OCI-LY7 (cell line): ENCODE results near the gene CAPN9. TPM values are rescaled to one million over a fixed set of nuclear protein-coding genes. Genes with fewer than 3 reads are reported as not detected.

Experiments used
- BruUV-seq: library from RNA; stranded (reverse); fragments of 400-500 nt; replicated peaks from 2 replicates; lab custom pipeline; 2021; lab: Mats Ljungman, UMichigan
- CTCF ChIA-PET: fragments of 300-600 bp; sonication (Branson Sonifier 250); formaldehyde crosslinking; loops from one replicate; lab custom pipeline; 2022; ENCODE audit warnings: antibody characterized with exemption; ENCODE audit not compliant: unreplicated experiment; lab: Charles Lee
- POLR2A ChIA-PET: fragments of 300-600 bp; sonication (Branson Sonifier 250); formaldehyde crosslinking; loops from one replicate; lab custom pipeline; 2022; ENCODE audit warnings: antibody characterized with exemption; lab: Charles Lee
- DNase-seq: peaks from one replicate; pipeline ENCODE4 v3.0.0-alpha.2; 2015; ENCODE audit warnings: low spot score
- H2AFZ ChIP-seq: fragments of 200-600 bp; sonication (generic), shearing (Covaris generic); 2 replicates; pipeline ENCODE4 v1.6.1; 2014; ENCODE audit warnings: mild to moderate bottlenecking, antibody characterized with exemption, low read length, moderate library complexity
- H3K27ac ChIP-seq: fragments of 200-600 bp; sonication (generic); 2 replicates; pipeline ENCODE4 v1.5.1; 2014; ENCODE audit warnings: mixed run types, low read depth, mild to moderate bottlenecking, moderate library complexity, low read length, inconsistent platforms; ENCODE audit not compliant: poor library complexity, severe bottlenecking
- H3K36me3 ChIP-seq: fragments of 200-600 bp; sonication (generic); 2 replicates; pipeline ENCODE4 v1.6.1; 2014; ENCODE audit warnings: mild to moderate bottlenecking, antibody characterized with exemption, low read length, moderate library complexity, mixed read lengths; ENCODE audit not compliant: insufficient read depth
- H3K4me1 ChIP-seq: fragments of 200-600 bp; sonication (generic); 2 replicates; pipeline ENCODE4 v1.5.1; 2014; ENCODE audit warnings: mild to moderate bottlenecking, low read length; ENCODE audit not compliant: insufficient read depth, poor library complexity, severe bottlenecking
- H3K4me2 ChIP-seq: fragments of 200-600 bp; sonication (generic); 2 replicates; pipeline ENCODE4 v1.6.1; 2014; ENCODE audit warnings: mild to moderate bottlenecking, low read length
- H3K4me3 ChIP-seq: fragments of 200-600 bp; sonication (generic); 2 replicates; pipeline ENCODE4 v1.5.1; 2014; ENCODE audit warnings: mild to moderate bottlenecking, low read depth, low read length; ENCODE audit not compliant: poor library complexity, severe bottlenecking
- H3K79me2 ChIP-seq: fragments of 200-600 bp; sonication (generic); 2 replicates; pipeline ENCODE4 v1.6.1; 2016; ENCODE audit warnings: low read depth, mild to moderate bottlenecking, low read length, moderate library complexity, mixed read lengths; ENCODE audit not compliant: insufficient read depth
- H3K9me2 ChIP-seq: fragments of 200-600 bp; sonication (generic); 2 replicates; pipeline ENCODE4 v1.6.1; 2016; ENCODE audit warnings: mild to moderate bottlenecking, low read length, mixed read lengths; ENCODE audit not compliant: insufficient read depth
- H3K9me3 ChIP-seq: fragments of 200-600 bp; sonication (generic); 2 replicates; pipeline ENCODE4 v1.6.1; 2014; ENCODE audit warnings: mild to moderate bottlenecking, mixed run types, low read length, mixed read lengths
- H4K20me1 ChIP-seq: fragments of 200-600 bp; sonication (generic); 2 replicates; pipeline ENCODE4 v1.6.1; 2014; ENCODE audit warnings: mild to moderate bottlenecking, antibody characterized with exemption, low read length, moderate library complexity, mixed read lengths; ENCODE audit not compliant: insufficient read depth
- EZH2phosphoT487 ChIP-seq: fragments of 200-600 bp; sonication (generic); IDR thresholded peaks from 2 replicates; pipeline ENCODE4 v1.6.1; 2018; ENCODE audit warnings: low read depth, borderline replicate concordance, mild to moderate bottlenecking, mixed run types, antibody characterized with exemption, low read length, moderate library complexity, mixed read lengths
- intact Hi-C: fragments of 100-400 bp; cut with micrococcal nuclease; formaldehyde crosslinking; loops from one replicate; pipeline ENCODE4 v1.10.0; 2022; ENCODE audit not compliant: unreplicated experiment
- total RNA-seq, 2 experiments: library from RNA; depleted of rRNA in 1 of 2; stranded (reverse); fragments of >200 nt in 1 of 2; shearing (Covaris generic) in 1 of 2; gene quantifications; 2 replicates each; pipeline ENCODE4 v1.2.3, GENCODE V29; 2014 to 2022
- TF ChIP-seq, protein P1 (sequence below): fragments of 200-600 bp; sonication (generic); conservative IDR thresholded peaks from 2 replicates; pipeline ENCODE4 v1.5.1; 2014; ENCODE audit warnings: mild to moderate bottlenecking, antibody characterized with exemption, low read length, moderate library complexity, mixed read lengths

The CAPN9 gene
- total RNA-seq, 2 experiments from 2014 or later = not detected

DNA sequence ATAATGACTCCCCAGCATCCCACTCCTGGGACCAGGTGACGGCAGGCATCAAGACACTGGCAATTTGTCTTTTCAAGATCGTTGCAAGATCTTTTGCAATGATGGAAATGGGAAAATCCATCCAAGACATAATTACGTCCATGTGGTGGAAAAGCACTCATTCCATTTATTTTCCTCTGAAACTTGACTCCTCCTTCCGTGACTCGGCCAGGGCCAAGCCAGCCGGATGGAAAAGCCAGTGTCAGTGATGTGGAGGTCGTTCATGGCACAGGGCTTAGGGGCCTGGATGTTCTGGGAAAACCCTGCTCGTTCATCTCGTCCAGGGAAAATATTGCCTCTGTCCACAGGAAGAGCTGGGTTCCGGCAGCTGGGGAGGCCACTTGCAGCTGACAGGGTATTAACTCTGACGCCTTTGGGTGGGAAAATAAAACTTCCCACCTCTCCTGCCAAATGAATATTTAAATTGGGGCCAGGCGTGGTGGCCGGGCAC lies 74.9 kb downstream of the CAPN9 start:
- POLR2A ChIA-PET = no interaction called here
- intact Hi-C loops = no loop called here
- TF ChIP-seq EZH2phosphoT487 = no peak
- TF ChIP-seq, protein P1, sequence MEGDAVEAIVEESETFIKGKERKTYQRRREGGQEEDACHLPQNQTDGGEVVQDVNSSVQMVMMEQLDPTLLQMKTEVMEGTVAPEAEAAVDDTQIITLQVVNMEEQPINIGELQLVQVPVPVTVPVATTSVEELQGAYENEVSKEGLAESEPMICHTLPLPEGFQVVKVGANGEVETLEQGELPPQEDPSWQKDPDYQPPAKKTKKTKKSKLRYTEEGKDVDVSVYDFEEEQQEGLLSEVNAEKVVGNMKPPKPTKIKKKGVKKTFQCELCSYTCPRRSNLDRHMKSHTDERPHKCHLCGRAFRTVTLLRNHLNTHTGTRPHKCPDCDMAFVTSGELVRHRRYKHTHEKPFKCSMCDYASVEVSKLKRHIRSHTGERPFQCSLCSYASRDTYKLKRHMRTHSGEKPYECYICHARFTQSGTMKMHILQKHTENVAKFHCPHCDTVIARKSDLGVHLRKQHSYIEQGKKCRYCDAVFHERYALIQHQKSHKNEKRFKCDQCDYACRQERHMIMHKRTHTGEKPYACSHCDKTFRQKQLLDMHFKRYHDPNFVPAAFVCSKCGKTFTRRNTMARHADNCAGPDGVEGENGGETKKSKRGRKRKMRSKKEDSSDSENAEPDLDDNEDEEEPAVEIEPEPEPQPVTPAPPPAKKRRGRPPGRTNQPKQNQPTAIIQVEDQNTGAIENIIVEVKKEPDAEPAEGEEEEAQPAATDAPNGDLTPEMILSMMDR = no peak

DNA sequence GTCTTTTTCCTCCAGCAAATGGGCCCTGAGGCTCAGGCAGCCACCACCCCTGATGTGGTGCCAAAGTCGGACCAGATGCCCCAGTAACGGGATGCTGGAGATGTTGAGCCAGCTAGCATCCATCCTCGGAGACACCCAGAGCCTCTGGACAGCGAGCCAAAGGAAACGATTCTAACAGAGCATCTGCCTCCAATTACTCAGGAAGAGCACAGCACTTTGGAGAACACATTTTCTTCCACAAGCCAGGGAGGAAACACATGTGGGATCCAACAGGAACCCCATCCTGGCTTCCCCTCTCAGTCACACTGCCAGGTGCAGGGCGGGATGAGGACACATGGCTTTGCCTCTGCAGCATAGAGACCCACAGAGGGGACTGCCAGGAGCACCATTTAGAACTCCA lies 76.2 kb downstream of the CAPN9 start:
- CTCF ChIA-PET = no interaction called here
- no peaks in the 10 kb centered on the region for H3K79me2 ChIP-seq
- intact Hi-C loops = no loop called here
- H2AFZ ChIP-seq = no peak overlapping the region
- no peaks in the 10 kb centered on the region for H3K36me3 ChIP-seq
- H3K9me2 ChIP-seq = no peaks in the 10 kb centered on the region
- POLR2A ChIA-PET = no interaction called here
- no peak for DNase-seq
- H4K20me1 ChIP-seq = no peaks in the 10 kb centered on the region
- no peak overlapping the region for H3K27ac ChIP-seq
- TF ChIP-seq, protein P1 = no peak
- no peak for TF ChIP-seq EZH2phosphoT487
- no TSS peak for BruUV-seq
- H3K4me2 ChIP-seq = no peak overlapping the region
- H3K4me3 ChIP-seq = no peak overlapping the region
- no peaks in the 10 kb centered on the region for H3K4me1 ChIP-seq
- H3K9me3 ChIP-seq = no peaks in the 10 kb centered on the region

More for the DNA sequence above, 74.9 kb downstream of the CAPN9 start:
- Histone ChIP-seq H4K20me1 (no peaks in the 10 kb centered on the region), H3K4me1 (no peaks in the 10 kb centered on the region), H3K9me3 (no peaks in the 10 kb centered on the region), H2AFZ (no peak overlapping the region), H3K27ac (no peak overlapping the region), H3K4me2 (no peak overlapping the region), H3K4me3 (no peak overlapping the region), H3K9me2 (no peaks in the 10 kb centered on the region), H3K79me2 (no peaks in the 10 kb centered on the region), H3K36me3 (no peaks in the 10 kb centered on the region)
- no TSS peak for BruUV-seq
- CTCF ChIA-PET = no interaction called here
- no peak for DNase-seq

GRCh38 chr1:230823931-230824381 lies 76.8 kb downstream of the CAPN9 start:
- Histone ChIP-seq H3K27ac (no peak overlapping the region), H3K4me1 (no peaks in the 10 kb centered on the region), H3K79me2 (no peaks in the 10 kb centered on the region), H3K4me3 (no peak overlapping the region), H3K36me3 (no peaks in the 10 kb centered on the region), H3K9me3 (no peaks in the 10 kb centered on the region), H2AFZ (no peak overlapping the region), H3K9me2 (no peaks in the 10 kb centered on the region), H4K20me1 (no peaks in the 10 kb centered on the region), H3K4me2 (no peak overlapping the region)
- ChIA-PET CTCF (no interaction called here), POLR2A (no interaction called here)
- TF ChIP-seq, protein P1 = no peak
- TF ChIP-seq EZH2phosphoT487 = no peak
- no peak for DNase-seq
- BruUV-seq = no TSS peak
- intact Hi-C loops = no loop called here
